HG03159 (cell line): ENCODE data around the gene TMEM138.

Experiments used
- ATAC-seq: cut with Tn5 transposase; IDR thresholded peaks from one replicate; pipeline ENCODE4 v1.9.1; 2021; ENCODE audit warnings: mild to moderate bottlenecking, moderate library complexity; ENCODE audit not compliant: unreplicated experiment

Gene TMEM138

DNA sequence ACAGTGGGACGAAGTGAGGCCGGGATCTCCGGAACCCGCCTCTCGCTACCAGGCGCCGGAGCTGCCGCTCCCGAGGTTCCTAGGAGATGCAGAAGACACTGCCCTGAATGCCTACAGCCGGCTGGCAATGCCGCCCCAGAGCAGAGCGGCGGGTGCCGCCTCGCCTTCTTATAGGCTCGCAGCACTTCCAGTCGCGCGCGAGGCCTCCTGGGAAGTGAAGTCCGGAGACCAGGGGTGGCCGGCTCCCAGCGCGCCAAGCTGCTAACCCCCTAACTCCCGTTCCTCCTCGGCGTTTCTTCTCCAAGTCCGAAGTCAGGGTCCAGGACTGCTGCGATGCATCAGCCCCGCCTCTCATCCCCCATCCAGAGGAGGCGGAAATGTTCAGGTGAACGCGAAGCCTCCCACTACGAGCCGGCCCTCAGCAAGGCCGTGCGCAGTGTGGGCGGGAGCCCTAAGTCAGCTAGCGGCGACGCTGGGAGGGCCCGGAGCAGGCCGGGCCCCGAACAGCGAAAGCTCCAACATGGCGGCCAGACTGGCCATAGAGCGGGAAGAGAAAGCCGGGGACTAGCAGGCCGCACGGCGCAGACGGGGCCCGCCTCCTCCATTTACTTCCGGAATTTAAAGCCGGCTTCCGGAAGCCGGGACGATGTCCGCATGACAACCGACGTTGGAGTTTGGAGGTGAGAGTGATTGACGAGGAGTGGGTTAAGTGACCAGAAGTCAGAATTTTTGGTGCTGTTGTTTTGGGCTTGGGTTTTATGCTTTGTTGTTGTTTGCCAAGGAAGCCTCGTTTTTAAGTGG is at the start of gene TMEM138, which contains the start of gene CYB561A3:
TMEM138 (plus strand) TSS at position 634 of the 801 bp plus-strand sequence. CDS start 2,017 bp downstream, outside the sequence.
CYB561A3 (minus strand) TSS at position 142 of the 801 bp plus-strand sequence. CDS start 5,169 bp downstream, outside the sequence.
- ATAC-seq = peak; percentile 82

DNA sequence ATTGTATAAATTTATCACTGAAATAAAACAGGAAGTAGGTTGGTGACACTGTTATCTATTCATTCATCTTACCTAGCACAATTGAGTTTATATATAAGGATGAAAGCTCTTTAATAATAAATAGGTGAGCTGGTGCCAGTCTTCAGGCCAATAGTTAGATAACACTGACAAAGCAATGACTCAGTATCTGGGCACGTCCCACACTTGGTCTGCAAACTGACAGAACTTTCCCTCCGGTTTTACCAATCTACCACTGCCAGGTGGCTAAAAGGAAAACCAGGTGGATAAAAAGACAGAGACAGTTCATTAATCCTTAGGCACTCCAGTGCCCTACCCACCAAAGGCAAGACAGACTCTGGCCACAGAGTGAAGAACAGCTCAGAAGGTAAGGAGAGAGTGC is 46.9 kb upstream of the TMEM138 start:
- no peak for ATAC-seq

- ATAC-seq = no peak
Measured at GRCh38 chr11:61325649-61326414, 36.3 kb upstream of the TMEM138 start.

- ATAC-seq = no peak
Measured at GRCh38 chr11:61327669-61328071, 34.5 kb upstream of the TMEM138 start.

- no peak for ATAC-seq
Measured at GRCh38 chr11:61328351-61328750, 33.8 kb upstream of the TMEM138 start.

DNA sequence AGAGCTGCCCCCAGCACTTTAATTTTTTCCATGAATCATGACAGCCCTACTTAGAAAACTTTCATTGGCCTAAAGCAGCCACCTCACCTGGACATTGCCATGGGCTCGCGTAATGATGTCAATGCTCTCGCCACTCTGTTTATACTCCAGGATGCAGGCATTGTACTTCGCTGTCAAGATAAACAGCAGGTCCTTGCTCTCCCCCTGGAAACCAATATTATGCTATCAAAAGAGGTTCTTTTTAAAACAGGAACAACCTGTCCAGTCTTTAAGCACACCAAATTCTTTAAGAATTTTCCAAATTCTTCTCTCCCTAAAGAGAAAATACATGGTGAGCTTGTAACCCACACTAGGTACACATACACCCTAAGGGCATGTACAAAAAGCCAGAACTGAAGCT is 32.3 kb upstream of the TMEM138 start:
- ATAC-seq = no peak

GRCh38 chr11:61331651-61332050 is 30.5 kb upstream of the TMEM138 start:
- ATAC-seq = no peak

DNA sequence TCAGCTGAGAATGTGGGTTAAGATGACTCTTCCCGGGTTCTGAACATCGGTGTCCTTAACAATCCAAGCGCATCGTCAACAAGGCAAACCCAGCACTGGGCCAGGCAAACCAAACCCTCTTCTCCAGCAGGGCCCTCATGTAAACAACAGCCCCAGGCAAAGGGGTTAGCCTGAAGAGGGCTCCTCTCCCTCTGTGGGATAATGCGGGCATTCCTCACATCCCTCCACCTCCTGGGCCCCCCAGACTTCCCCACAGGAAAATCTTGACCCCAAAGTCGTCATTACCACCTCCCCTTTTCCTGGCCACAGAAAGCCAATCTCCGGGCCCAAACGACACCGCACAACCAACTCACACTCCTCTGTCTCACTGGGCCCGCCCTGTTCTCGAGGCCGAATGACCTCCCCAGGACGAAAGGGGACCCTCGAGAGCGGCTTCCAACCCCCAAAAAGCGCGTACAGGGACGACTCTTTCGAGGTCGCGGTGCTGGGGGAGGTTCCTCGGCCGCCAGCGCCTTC is 29.8 kb upstream of the TMEM138 start:
- ATAC-seq = peak; percentile 3

DNA sequence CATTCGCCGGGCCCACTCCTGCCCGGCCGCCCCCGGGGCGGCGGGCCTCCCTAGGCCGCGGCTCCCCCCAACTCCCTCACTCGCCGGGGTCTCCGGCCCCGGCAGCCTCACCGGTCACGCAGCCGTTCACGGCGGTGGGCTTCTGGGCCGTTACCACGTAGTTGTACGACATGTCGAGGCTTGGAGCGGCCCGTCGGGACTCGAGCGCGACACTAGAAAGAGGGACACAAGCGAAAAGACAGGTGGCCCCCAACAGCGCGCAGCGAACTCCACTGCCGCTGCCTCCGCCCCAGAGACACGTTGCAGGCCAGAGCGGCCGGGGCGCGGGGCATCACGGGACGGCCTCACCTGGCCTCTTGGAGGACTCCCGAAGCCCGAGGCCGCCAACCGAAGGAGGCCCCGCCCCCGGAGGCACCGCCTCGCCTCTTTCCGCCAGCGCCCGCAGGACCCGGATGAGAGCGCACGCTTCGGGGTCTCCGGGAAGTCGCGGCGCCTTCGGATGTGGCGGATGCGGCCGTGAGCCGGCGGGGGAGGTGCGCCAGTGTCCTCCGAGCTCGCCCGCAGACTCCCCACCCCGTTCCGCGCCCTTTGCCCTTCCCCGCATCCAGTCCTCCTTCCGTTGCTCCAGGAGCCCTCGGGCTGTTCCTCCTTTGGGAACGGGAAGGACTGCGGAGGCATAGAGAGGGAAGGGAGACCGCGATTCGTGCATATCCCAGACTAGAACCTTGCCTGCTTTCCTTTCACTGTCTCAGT is 29.2 kb upstream of the TMEM138 start, which contains the start of the genes DDB1 and TKFC:
DDB1 (minus strand) TSS at position 309 of the 753 bp plus-strand sequence; CDS start at position 172, 137 bp downstream.
TKFC (plus strand) TSS at position 432 of the 753 bp plus-strand sequence. CDS start 1,501 bp downstream, outside the sequence.
- ATAC-seq = peak; percentile 79

DNA sequence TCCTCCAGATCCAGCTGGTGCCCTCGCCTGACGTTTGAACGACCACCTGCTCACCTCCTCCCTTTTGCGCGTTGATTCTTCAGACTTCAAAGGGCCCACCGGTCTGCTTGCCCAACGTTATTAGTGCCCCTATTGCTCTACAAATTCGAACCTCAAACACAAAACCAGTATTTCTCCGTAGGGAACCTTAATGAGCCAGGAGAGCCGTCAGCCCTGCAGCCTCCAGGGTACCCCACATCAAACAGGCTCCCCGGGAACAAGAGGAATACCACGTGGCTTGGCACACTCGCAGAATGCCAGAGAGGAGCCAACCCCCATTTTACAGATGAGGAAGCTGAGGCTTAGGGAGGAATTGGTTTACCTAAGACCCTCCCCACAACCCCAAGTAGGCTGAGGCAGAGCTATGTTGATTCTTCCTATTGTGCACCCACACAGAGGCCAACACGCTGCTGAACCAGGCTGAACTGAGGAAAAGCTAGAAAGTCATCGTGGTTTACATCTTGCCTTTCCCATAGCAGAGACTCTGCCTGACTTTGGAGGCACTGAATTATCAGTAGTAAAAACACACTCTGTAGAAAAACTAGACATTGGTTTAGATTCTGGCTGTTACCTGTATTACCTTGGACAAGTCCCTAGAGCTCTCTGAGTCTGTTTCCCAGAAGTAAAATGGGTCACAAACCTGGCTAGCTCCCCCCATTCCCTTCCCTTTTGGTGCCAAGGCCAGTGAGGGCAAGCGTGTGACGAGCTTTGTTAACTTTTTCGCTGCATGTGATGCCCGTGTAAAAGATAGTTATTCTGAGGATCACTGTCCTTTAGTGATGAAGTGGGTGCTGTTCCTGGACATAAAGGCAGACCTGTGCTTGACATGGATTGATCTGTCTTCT is 28.4 kb upstream of the TMEM138 start:
- no peak for ATAC-seq

DNA sequence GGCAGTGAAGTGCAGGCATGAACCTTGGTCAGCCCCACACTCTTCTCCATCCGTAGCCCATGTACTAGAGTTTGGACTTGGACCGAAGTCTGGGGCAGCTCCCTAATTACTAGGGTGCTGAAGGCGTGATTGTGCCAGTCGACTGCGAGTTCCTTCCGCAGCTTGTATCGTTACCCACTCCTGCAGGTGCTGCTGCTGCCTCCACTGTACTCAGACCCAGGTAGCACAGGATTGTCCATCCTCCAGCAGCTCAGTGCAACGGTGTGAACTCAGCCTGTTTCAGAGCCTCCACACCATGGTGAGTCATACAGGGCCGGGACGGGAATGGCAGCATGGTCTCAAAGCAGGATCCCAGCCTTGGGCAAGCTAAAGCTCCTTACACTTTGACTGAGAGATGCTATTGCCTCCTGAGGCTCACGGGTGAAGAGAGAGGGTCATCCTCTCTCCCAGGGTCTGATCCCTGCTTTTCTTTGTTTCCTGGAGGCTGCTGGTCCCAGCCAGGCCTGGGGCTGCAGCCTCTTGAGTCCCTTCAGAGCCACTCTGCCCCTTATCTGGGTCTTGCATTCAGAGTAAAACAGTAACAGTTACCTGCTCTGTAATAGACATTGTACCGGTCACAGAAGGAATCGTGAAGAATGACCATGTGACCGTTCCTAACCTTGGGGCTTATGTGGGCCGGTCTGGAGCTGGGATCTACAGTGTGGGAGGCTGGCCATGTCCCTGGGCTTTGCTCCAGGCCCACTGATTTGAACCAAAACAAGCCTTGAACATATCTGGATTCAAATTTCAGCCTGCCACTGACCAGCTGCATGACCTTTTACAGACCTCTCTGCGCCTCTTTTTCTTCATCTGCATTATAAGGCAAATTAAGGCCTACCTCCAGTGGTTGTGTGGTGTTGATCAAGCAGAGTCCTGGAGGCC is 27.5 kb upstream of the TMEM138 start:
- ATAC-seq = no peak

GRCh38 chr11:61335355-61335710 is 26.8 kb upstream of the TMEM138 start:
- no peak for ATAC-seq

GRCh38 chr11:61336171-61336935 is 25.8 kb upstream of the TMEM138 start:
- peak; percentile 51 for ATAC-seq

- ATAC-seq = no peak
Measured at GRCh38 chr11:61337706-61338470, 24.3 kb upstream of the TMEM138 start.

GRCh38 chr11:61338783-61339489 is 23.2 kb upstream of the TMEM138 start:
- no peak for ATAC-seq

DNA sequence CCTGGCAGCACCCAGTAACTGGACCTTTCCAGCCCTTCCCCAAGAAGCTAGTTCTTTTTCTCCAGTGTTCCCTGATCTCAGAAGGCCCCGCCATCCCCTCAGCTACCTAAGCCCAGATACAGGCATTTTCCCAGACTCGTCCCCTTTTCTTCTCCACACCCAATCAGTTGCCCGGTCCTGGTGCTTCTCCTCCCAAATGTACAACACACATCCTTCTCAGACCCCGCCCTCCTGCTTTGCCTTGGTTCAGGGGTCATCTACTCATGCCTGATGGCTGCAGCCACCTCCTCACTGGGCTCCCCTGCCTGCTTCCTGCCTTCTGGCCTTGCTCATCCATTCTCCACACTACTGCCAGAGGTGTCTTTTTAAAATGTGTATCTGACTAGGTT is 22.7 kb upstream of the TMEM138 start:
- no peak for ATAC-seq

DNA sequence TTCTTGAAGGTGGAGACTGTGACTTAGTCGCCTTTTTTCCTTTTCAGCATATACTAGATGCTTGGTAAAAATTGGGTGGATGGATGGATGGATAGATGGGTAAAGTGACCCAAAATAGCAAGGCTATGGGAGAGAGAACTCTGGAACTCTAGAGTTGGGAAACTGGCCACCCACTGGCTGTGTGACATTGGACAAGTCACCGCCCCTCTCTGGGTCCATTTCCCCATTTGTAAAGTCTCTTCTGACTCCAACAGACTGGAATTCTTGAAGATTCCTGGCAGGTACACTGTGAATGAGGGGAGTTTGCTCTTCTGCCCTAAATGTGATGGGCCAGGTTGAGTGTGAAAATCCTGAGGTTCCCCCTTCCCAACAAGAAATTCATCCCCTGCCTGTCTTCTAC is 21.2 kb upstream of the TMEM138 start:
- no peak for ATAC-seq
